Gastrocnemius medialis (tissue), 4 donors: ENCODE measurements around the gene EXTL1. TPM values are rescaled to one million over a fixed set of nuclear protein-coding genes. Genes with fewer than 3 reads are reported as not detected.
A peak's percentile ranks its signal among the peaks of the same experiment; 100 is the strongest.

Source experiments
- ATAC-seq, 2 donors: fragments of 150-250 bp; one replicate each; pipeline ENCODE4 v1.9.1; 2016
- DNase-seq, 2 donors: peaks; one replicate each; pipeline ENCODE4 v3.0.0-alpha.2; 2019
- H3K27ac ChIP-seq, 4 donors: fragments of 200-600 bp; sonication (generic); 1 replicate in 1 of 4; 2 replicates in 3 of 4; pipeline ENCODE4 v1.5.1; 2016 to 2018; ENCODE audit warnings: mild to moderate bottlenecking in 2 of 4, moderate library complexity in 1 of 4
- H3K27me3 ChIP-seq, 3 donors: fragments of 200-600 bp; sonication (generic) in 2 of 3; 1 replicate in 1 of 3; 2 replicates in 2 of 3; pipeline versions ENCODE4 v1.5.1 to v1.6.0; 2016 to 2019; ENCODE audit warnings: mild to moderate bottlenecking in 1 of 3, moderate library complexity in 1 of 3
- H3K36me3 ChIP-seq, 2 donors: fragments of 200-600 bp; sonication (generic) in 1 of 2; one replicate each; pipeline ENCODE4 v1.5.1; 2017 to 2018
- H3K4me1 ChIP-seq, 2 donors: fragments of 200-600 bp; sonication (generic) in 1 of 2; one replicate each; pipeline ENCODE4 v1.5.1; 2016 to 2017; ENCODE audit warnings: mild to moderate bottlenecking in 2 of 2
- H3K4me3 ChIP-seq, 4 donors: fragments of 200-600 bp; sonication (generic) in 3 of 4; 1 replicate in 1 of 4; 2 replicates in 3 of 4; pipeline ENCODE4 v1.5.1; 2016 to 2019; ENCODE audit warnings: mild to moderate bottlenecking in 2 of 4
- H3K9me3 ChIP-seq, 3 donors: fragments of 200-600 bp; sonication (generic) in 2 of 3; 1 replicate in 1 of 3; 2 replicates in 2 of 3; pipeline ENCODE4 v1.5.1; 2016 to 2019
- POLR2A ChIP-seq, 2 donors: fragments of 450-650 bp; IDR thresholded peaks; one replicate each; pipeline ENCODE4 v1.6.1; 2017; ENCODE audit warnings: antibody characterized with exemption in 2 of 2, mild to moderate bottlenecking in 2 of 2, moderate library complexity in 2 of 2
- in situ Hi-C, 4 donors: fragments of 200-750 bp; cut with MboI; loops; one replicate each; pipeline versions ENCODE4 v1.15.0 to v1.8.0; 2017; ENCODE audit warnings: low sequenced_read_pairs in 4 of 4
- intact Hi-C: fragments of 100-400 bp; cut with DNase I; formaldehyde crosslinking; loops from one replicate; pipeline ENCODE4 v1.15.1; 2023; ENCODE audit warnings: low total_unique reads
- total RNA-seq, 4 donors: library from RNA; depleted of rRNA; stranded (reverse); fragments of >200 nt; gene quantifications; one replicate each; pipeline versions ENCODE4 v1.1.0 to v1.2.3, GENCODE V29; 2016
- TF ChIP-seq, protein P1 (sequence below), 5 experiments: fragments of 450-650 bp in 3 of 5; fragments of 200-600 bp in 2 of 5; sonication (generic) in 2 of 5; IDR thresholded peaks in 4 of 5; conservative IDR thresholded peaks in 1 of 5; 1 replicate in 4 of 5; 2 replicates in 1 of 5; pipeline ENCODE4 v1.5.1; 2016 to 2019; ENCODE audit warnings: antibody characterized with exemption in 5 of 5, mild to moderate bottlenecking in 3 of 5, moderate library complexity in 3 of 5

EXTL1 gene
- total RNA-seq, 4 donors from 2014 or later: 0.33 to 0.95 TPM; not detected in 2

GRCh38 chr1:25987951-25988350, 33.6 kb upstream of the EXTL1 start:
- H3K4me3 ChIP-seq: no peak overlapping the region
- H3K4me1 ChIP-seq: peaks cover 47% of the 10 kb centered on the region in 2 donors
- TF ChIP-seq, protein P1, sequence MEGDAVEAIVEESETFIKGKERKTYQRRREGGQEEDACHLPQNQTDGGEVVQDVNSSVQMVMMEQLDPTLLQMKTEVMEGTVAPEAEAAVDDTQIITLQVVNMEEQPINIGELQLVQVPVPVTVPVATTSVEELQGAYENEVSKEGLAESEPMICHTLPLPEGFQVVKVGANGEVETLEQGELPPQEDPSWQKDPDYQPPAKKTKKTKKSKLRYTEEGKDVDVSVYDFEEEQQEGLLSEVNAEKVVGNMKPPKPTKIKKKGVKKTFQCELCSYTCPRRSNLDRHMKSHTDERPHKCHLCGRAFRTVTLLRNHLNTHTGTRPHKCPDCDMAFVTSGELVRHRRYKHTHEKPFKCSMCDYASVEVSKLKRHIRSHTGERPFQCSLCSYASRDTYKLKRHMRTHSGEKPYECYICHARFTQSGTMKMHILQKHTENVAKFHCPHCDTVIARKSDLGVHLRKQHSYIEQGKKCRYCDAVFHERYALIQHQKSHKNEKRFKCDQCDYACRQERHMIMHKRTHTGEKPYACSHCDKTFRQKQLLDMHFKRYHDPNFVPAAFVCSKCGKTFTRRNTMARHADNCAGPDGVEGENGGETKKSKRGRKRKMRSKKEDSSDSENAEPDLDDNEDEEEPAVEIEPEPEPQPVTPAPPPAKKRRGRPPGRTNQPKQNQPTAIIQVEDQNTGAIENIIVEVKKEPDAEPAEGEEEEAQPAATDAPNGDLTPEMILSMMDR (IDR thresholded peaks at IDR 0.05 in 4 of 5, conservative IDR thresholded peaks at IDR 0.05 in 1 of 5): no peak
- TF ChIP-seq POLR2A (IDR thresholded peaks at IDR 0.05): no peak
- peaks cover 0 to 30% of the 10 kb centered on the region in 2 donors for H3K36me3 ChIP-seq
- H3K27ac ChIP-seq: peak overlapping the region; percentile 16 to 72 (median 66)
- DNase-seq (no peak), ATAC-seq (no peak)
- in situ Hi-C loops: no loop called here
- intact Hi-C loops: no loop called here
- no peaks in the 10 kb centered on the region for H3K27me3 ChIP-seq
- H3K9me3 ChIP-seq: no peaks in the 10 kb centered on the region

DNA sequence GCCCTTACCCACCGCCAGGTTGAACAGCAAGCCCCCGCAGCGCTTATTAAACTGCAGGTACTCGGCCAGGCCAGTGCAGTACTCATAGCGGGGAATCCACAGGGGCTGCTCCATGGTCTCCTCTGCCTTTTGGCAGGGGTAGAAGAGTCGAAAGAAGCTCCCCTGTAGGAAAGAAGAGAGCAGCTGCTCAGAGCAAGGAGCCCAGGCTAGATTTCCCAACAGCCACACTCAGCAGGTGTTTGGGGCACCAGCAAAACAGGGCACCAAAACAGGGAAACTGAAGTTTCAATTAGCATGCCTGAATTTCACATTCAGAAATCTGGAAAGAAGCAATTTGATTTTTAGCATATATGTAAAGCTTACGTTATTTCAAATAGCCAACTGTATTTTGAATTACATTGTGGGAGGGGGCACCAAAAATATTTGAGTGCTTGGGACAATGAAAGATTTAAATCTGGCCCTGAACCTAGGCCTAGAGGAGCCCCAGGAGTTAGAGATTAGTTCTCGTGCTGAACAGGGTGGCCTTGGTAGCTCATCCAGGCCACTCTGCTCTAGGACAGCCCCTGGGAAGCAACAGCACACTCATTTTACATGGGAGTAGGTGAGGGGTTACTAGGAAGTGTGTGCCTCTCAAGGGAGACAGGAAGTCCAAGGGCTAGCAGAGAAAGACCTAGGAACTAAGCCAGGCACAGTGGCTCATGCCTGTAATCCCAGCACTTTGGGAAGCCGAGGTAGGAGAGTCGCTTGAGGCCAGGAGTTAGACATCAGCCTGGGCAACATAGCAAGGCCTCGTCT, 31.9 kb upstream of the EXTL1 start:
- TF ChIP-seq POLR2A (IDR thresholded peaks at IDR 0.05): no peak
- TF ChIP-seq, protein P1 (IDR thresholded peaks at IDR 0.05 in 4 of 5, conservative IDR thresholded peaks at IDR 0.05 in 1 of 5): no peak
- peak overlapping the region; percentile 61 to 68 (median 65) for H3K27ac ChIP-seq
- DNase-seq (no peak), ATAC-seq (peak; percentile 22 to 43)
- H3K9me3 ChIP-seq: no peaks in the 10 kb centered on the region
- H3K36me3 ChIP-seq: peaks cover 0 to 15% of the 10 kb centered on the region in 2 donors
- intact Hi-C loops (loop anchor here (10.0 kb wide), 1 partner anchor 1345 kb away; the partner anchor contains the start of gene SRRM1), in situ Hi-C loops (loop anchor here in 1 of 4 donors (10.0 kb wide), 1 partner anchor 95 kb away; no protein-coding TSS in a partner anchor)
- no peak overlapping the region for H3K4me3 ChIP-seq
- peaks cover 52 to 59% of the 10 kb centered on the region in 2 donors for H3K4me1 ChIP-seq
- no peaks in the 10 kb centered on the region for H3K27me3 ChIP-seq

- Histone ChIP-seq H3K4me1 (peaks cover 53 to 59% of the 10 kb centered on the region in 2 donors), H3K27me3 (no peaks in the 10 kb centered on the region), H3K9me3 (no peaks in the 10 kb centered on the region), H3K36me3 (peaks cover 0 to 12% of the 10 kb centered on the region in 2 donors), H3K27ac (peak overlapping the region; percentile 61 to 68 (median 65)), H3K4me3 (no peak overlapping the region)
- intact Hi-C loops: loop anchor here (10.0 kb wide), 1 partner anchor 1345 kb away; the partner anchor contains the start of gene SRRM1
- ATAC-seq (no peak), DNase-seq (no peak)
- in situ Hi-C loops: loop anchor here in 1 of 4 donors (10.0 kb wide), 1 partner anchor 95 kb away; no protein-coding TSS in a partner anchor
- TF ChIP-seq, protein P1 (IDR thresholded peaks at IDR 0.05 in 4 of 5, conservative IDR thresholded peaks at IDR 0.05 in 1 of 5): no peak
- TF ChIP-seq POLR2A (IDR thresholded peaks at IDR 0.05): no peak
These were observed 31.3 kb upstream of the EXTL1 start for GRCh38 chr1:25990251-25990650.

DNA sequence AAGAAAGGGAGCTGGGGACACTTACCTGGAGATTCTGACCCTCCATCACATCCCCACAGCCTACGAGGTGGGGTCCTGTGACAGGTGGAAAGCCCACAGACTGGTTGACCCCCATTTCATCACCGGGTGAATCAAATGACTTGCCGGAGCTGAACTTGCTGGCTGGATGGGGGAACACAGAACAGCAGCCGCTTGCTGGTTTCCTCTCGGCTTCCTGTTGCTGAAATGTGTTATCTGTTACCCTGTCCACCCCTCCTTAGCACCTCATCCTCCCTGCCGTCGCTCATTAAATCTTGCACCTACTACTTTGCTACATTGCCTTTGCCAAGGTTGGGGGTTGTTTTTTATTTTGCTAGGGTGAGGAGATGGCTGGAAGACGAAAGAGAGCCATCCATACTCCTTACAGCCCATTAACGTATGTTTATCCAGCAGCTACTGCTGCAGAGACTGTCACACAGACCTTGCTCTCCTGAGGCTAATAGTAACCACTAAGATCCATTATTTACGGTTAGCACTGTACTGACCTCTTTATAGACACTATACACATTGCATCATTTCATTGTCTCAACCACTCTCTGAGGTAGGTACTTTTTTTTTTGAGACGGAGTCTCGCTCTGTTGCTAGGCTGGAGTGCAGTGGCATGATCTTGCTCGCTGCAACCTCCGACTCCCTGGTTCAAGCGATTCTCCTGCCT, 30.7 kb upstream of the EXTL1 start:
- Histone ChIP-seq H3K27me3 (no peaks in the 10 kb centered on the region), H3K4me1 (peaks cover 53 to 59% of the 10 kb centered on the region in 2 donors), H3K9me3 (no peaks in the 10 kb centered on the region), H3K36me3 (peaks cover 0 to 6% of the 10 kb centered on the region in 2 donors), H3K4me3 (no peak overlapping the region), H3K27ac (peak overlapping the region in 1 of 4 donors; percentile 68)
- TF ChIP-seq POLR2A (IDR thresholded peaks at IDR 0.05): no peak
- TF ChIP-seq, protein P1 (IDR thresholded peaks at IDR 0.05 in 4 of 5, conservative IDR thresholded peaks at IDR 0.05 in 1 of 5): no peak
- DNase-seq: no peak
- no peak for ATAC-seq
- in situ Hi-C loops (loop anchor here in 1 of 4 donors (10.0 kb wide), 1 partner anchor 96 kb away; no protein-coding TSS in a partner anchor), intact Hi-C loops (loop anchor here (10.0 kb wide), 1 partner anchor 1346 kb away; the partner anchor contains the start of gene SRRM1)
